Gastroesophageal sphincter (tissue), 3 donors: Measurements from ENCODE around the gene EGF.

Experiments used
- CTCF ChIP-seq, 4 experiments: fragments of 200-600 bp in 2 of 4; fragments of 450-650 bp in 2 of 4; sonication (generic) in 1 of 4; IDR thresholded peaks; one replicate each; pipeline ENCODE4 v1.5.1; 2017 to 2019; ENCODE audit warnings: antibody characterized with exemption in 4 of 4, mild to moderate bottlenecking in 2 of 4, moderate library complexity in 2 of 4
- EP300 ChIP-seq: sonication (generic); formaldehyde crosslinking; IDR thresholded peaks from one replicate; pipeline ENCODE4 v1.6.1; 2017; ENCODE audit warnings: antibody characterized with exemption, mild to moderate bottlenecking
- POLR2A ChIP-seq, 2 donors: fragments of 450-650 bp; IDR thresholded peaks; one replicate each; pipeline ENCODE4 v1.6.1; 2017; ENCODE audit warnings: antibody characterized with exemption in 2 of 2, mild to moderate bottlenecking in 2 of 2, moderate library complexity in 1 of 2
- POLR2AphosphoS5 ChIP-seq: sonication (generic); formaldehyde crosslinking; IDR thresholded peaks from one replicate; pipeline ENCODE4 v1.6.1; 2017; ENCODE audit warnings: antibody characterized with exemption

- no peak for TF ChIP-seq POLR2A (IDR thresholded peaks at IDR 0.05)
- no peak for TF ChIP-seq CTCF (IDR thresholded peaks at IDR 0.05)
- no peak for TF ChIP-seq POLR2AphosphoS5
- no peak for TF ChIP-seq EP300
These were observed 63.5 kb downstream of the EGF start for GRCh38 chr4:109976189-109976588.
